SU-DHL-6 (cell line): ENCODE data around the gene CELF5.

Experiments
- CTCF ChIP-seq: fragments of 200-600 bp; sonication (generic); IDR thresholded peaks from one replicate; pipeline ENCODE4 v1.5.1; 2017; ENCODE audit warnings: antibody characterized with exemption, mild to moderate bottlenecking, low read length, moderate library complexity; ENCODE audit not compliant: insufficient read depth, poor library complexity, severe bottlenecking
- EZH2phosphoT487 ChIP-seq: fragments of 200-600 bp; sonication (generic), shearing (Covaris generic); conservative IDR thresholded peaks from 2 replicates; pipeline ENCODE4 v1.6.1; 2018; ENCODE audit warnings: mild to moderate bottlenecking, antibody characterized with exemption, low read length, moderate library complexity, mixed read lengths

- TF ChIP-seq CTCF (no peak), EZH2phosphoT487 (no peak)
Measured at GRCh38 chr19:3227054-3227626, 2.7 kb downstream of the CELF5 start.
